ENCODE data around the gene ACMSD.
"Not testable (repeated sequence)": the region's sequence is repeated elsewhere in the genome, so short reads cannot be mapped to it uniquely, and the experiment has no call there.

Gene ACMSD

DNA sequence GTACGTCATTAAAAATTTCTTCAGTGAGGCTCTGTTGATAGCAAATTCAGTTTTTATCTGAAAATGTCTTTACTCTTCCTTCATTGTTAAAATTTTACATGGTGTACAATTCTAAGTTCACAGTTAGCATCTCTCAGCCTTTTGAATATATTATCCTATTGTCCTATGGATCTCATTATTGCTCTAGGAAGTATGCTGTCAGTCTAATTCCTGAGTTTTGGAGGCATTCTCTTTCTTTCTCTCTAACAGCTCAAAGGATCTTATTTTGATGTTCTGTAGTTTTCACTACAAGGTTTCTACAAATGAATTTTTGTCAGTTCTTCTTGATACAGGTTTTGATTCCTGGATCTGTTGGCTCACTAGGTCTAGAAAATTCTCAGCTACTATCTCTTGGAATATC, 2.9 kb upstream of the ACMSD start:
- Mint-ChIP-seq H3K36me3 (ENCODE audit: low read depth) (no peaks in the 10 kb centered on the region), H3K27ac (no peak overlapping the region), H3K27me3 (ENCODE audit: low read depth) (peaks cover 5% of the 10 kb centered on the region), H3K4me1 (ENCODE audit: low read depth) (no peaks in the 10 kb centered on the region), H3K4me3 (no peak overlapping the region), H3K9me3 (no peaks in the 10 kb centered on the region)
- DNase-seq (ENCODE audit: low spot score), result no peak

DNA sequence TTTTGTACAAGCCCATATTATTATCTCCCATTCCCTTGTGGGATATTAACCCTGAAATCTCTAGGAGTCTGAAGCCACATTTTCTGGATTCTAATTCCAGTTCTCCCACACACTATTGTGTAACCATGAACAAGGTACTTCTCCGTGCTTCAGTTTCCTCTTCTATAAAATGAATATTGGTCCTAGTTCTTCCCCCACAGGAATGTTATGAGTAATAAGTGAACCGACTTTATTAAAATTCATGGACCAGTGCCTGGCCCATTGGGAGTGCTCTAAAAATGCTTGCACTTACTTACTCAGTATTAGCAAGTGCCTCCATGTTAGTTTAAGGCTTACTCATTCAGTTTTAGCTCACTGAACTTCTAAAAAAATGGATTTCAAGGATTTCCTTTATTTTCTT, 1.4 kb upstream of the ACMSD start:
- Mint-ChIP-seq H3K9me3 (no peaks in the 10 kb centered on the region), H3K36me3 (ENCODE audit: low read depth) (no peaks in the 10 kb centered on the region), H3K4me1 (ENCODE audit: low read depth) (no peaks in the 10 kb centered on the region), H3K27ac (no peak overlapping the region), H3K27me3 (ENCODE audit: low read depth) (peaks cover 5% of the 10 kb centered on the region), H3K4me3 (no peak overlapping the region)
- DNase-seq (ENCODE audit: low spot score), result no peak

DNA sequence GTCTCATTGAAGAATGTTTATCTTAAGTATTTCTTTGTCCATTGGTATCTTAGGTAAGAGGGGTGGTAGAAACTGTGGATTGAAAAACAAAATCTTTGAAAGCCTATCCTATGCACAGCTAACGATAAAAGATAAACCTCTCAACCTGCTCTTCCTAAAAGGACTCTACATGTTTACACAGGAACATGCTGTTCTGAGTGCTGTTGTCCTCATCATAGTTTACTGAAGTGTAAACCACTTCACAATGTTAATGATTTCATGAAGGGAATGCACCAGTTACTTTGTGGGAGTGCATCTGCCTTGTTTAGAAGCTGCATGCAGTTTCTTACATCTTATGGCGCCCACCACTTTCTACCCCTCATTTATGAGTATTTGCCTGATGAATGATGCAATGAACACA, 1.2 kb downstream of the ACMSD start:
- H3K27ac Mint-ChIP-seq, result no peak overlapping the region
- H3K9me3 Mint-ChIP-seq, result no peaks in the 10 kb centered on the region
- no peak for DNase-seq (ENCODE audit: low spot score)
- no peaks in the 10 kb centered on the region for H3K36me3 Mint-ChIP-seq (ENCODE audit: low read depth)
- no peaks in the 10 kb centered on the region for H3K4me1 Mint-ChIP-seq (ENCODE audit: low read depth)
- no peak overlapping the region for H3K4me3 Mint-ChIP-seq
- peaks cover 5% of the 10 kb centered on the region for H3K27me3 Mint-ChIP-seq (ENCODE audit: low read depth)

DNA sequence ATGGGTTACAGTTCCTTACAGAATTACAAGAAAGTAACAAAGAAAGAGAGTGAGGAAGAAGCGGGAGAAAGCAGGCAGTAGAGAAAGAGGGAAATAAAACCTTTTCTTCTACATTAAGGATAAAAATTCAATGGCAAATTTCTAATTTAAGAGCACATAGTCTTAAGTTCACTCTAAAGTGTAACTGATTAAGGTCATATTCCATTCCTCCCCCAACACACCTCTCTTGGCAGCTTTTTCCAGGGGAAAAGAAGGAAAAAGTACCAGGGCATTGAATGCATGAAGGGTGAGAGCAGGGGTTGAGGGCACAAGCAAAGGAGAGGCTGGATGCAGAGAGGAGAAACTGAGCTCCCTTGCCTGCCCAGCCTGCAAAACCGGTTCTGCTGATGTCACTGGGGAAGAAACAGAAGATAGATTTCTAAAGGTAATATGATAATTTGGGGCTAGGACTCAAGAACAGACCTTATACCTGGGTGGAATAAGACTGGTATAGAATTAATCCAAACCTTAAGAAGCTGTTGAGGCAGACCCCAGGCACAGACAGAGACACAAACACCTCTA, 4.6 kb downstream of the ACMSD start:
- Mint-ChIP-seq H3K9me3 (no peaks in the 10 kb centered on the region), H3K27ac (no peak overlapping the region), H3K27me3 (ENCODE audit: low read depth) (peaks cover 3% of the 10 kb centered on the region), H3K36me3 (ENCODE audit: low read depth) (no peaks in the 10 kb centered on the region), H3K4me3 (no peak overlapping the region), H3K4me1 (ENCODE audit: low read depth) (no peaks in the 10 kb centered on the region)
- no peak for DNase-seq (ENCODE audit: low spot score)

DNA sequence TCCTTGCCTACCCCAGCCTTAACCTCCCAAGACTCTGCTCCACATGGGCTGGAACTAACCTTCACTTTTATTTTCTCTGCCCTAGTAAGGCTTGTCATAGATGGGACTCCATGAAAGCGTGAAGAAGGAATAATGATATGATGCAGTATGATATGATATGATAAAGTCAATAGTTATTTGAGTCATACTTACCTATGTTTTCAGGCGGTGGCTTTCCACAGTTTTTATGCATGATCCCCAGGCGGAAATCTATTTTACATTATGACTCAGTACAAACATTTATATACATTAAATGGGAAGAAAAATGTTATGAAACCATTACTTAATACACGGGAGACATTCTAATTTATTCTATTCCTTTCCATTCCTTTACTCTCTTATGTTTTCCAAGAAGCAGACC, 5.6 kb downstream of the ACMSD start:
- Mint-ChIP-seq H3K27ac (no peak overlapping the region), H3K4me3 (no peak overlapping the region), H3K9me3 (no peaks in the 10 kb centered on the region), H3K27me3 (ENCODE audit: low read depth) (no peaks in the 10 kb centered on the region), H3K4me1 (ENCODE audit: low read depth) (no peaks in the 10 kb centered on the region), H3K36me3 (ENCODE audit: low read depth) (no peaks in the 10 kb centered on the region)
- no peak for DNase-seq (ENCODE audit: low spot score)

DNA sequence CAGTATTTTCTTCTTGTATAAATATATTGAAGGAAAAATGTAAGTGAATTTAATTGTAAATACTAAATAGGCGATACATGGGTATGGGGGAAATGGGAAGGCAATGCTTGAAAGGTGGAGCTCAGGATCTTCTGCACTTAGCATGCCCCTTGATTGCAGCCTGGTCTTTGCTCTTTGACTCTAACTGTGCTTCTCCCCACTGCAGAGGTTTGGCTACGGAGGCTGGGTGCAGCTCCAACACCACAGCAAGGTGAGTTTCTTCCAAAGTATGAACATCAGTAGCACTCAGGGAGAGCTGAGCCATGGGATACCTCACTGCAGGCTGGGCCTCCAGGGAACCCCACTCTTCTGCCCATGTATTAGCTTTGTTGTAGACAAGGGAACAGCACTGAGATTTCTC, 6.6 kb downstream of the ACMSD start:
- Mint-ChIP-seq H3K36me3 (ENCODE audit: low read depth) (no peaks in the 10 kb centered on the region), H3K27ac (no peak overlapping the region), H3K4me3 (no peak overlapping the region), H3K27me3 (ENCODE audit: low read depth) (no peaks in the 10 kb centered on the region), H3K9me3 (no peaks in the 10 kb centered on the region), H3K4me1 (ENCODE audit: low read depth) (no peaks in the 10 kb centered on the region)
- no peak for DNase-seq (ENCODE audit: low spot score)

DNA sequence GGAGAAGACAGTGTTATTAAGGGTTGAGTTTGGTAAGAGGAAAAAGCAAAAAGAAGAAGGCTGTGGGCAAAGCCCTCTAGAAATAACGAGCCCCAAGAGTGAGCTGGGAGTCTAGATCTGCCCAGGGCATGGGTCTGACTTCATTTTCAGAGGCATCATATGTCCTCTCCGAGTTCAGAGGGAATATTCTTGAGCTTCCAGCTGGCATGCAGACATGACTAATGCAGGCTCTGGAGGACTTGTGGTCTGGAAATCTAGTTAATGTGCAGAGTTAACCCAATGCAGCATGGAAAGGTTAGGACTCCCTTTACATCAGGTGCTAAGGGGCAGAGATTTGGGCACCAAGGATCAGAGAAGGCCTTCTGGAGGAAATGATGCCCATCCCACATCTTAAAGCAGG, 7.3 kb downstream of the ACMSD start:
- Mint-ChIP-seq H3K9me3 (no peaks in the 10 kb centered on the region), H3K27ac (no peak overlapping the region), H3K36me3 (ENCODE audit: low read depth) (no peaks in the 10 kb centered on the region), H3K27me3 (ENCODE audit: low read depth) (no peaks in the 10 kb centered on the region), H3K4me1 (ENCODE audit: low read depth) (no peaks in the 10 kb centered on the region), H3K4me3 (no peak overlapping the region)
- DNase-seq (ENCODE audit: low spot score), result no peak

DNA sequence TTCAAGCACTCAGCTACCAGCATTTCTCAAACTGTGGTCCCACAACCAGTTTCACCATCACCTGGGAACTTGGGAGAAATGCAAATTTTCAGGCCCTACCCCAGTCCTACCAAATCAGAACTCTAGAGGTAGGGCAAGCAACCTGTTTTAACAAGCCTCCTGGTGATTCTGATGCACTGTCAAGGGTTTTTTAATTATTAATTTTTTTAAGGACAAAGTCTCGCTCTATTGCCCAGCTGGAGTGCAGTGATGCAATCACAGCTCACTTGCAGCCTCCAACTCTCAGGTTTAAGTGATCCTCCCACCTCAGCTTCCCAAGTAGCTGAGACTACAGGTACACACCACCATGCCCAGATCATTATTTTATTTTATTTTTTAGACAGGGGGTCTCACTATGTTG, 7.8 kb downstream of the ACMSD start:
- H3K4me1 Mint-ChIP-seq (ENCODE audit: low read depth), result no peaks in the 10 kb centered on the region
- no peaks in the 10 kb centered on the region for H3K36me3 Mint-ChIP-seq (ENCODE audit: low read depth)
- no peaks in the 10 kb centered on the region for H3K27me3 Mint-ChIP-seq (ENCODE audit: low read depth)
- no peaks in the 10 kb centered on the region for H3K9me3 Mint-ChIP-seq
- H3K27ac Mint-ChIP-seq, result no peak overlapping the region
- H3K4me3 Mint-ChIP-seq, result no peak overlapping the region
- no peak for DNase-seq (ENCODE audit: low spot score)

DNA sequence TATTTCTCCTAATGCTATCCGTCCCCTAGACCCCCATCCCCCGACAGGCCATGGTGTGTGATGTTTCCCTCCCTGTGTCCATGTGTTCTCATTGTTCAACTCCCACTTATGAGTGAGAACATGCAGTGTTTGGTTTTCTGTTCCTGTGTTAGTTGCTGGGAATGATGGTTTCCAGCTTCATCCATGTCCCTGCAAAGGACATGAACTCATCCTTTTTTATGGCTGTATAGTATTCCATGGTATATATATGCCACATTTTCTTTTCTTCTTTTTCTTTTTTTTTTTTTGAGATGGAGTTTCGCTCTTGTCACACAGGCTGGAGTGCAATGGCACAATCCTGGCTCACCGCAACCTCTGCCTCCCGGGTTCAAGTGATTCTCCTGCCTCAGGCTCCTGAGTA, 9.2 kb downstream of the ACMSD start:
- H3K27ac Mint-ChIP-seq; H3K4me3 Mint-ChIP-seq; H3K9me3 Mint-ChIP-seq; H3K36me3 Mint-ChIP-seq (ENCODE audit: low read depth); H3K4me1 Mint-ChIP-seq (ENCODE audit: low read depth); H3K27me3 Mint-ChIP-seq (ENCODE audit: low read depth); DNase-seq (ENCODE audit: low spot score): not testable (repeated sequence)

DNA sequence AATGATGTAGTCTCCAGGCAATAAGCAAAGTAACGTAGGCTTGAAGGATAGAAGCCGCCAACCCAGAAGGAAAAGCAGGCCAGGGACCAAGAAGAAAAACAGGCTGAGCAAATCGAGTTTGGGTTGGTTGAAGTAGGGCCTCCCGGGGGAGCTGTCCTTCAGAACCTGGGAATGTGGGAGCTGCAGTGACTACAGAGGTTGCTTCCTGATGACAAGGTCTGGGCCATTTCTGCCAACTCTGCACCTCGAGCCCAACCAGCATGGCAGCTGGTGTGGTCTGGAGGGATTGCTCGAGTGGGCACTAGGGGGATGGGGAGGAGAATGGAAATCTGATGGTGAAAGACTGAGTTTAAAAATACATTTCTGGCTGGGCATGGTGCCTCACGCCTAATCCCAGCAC, 14.1 kb downstream of the ACMSD start:
- Mint-ChIP-seq H3K27me3 (ENCODE audit: low read depth) (no peaks in the 10 kb centered on the region), H3K36me3 (ENCODE audit: low read depth) (no peaks in the 10 kb centered on the region), H3K4me1 (ENCODE audit: low read depth) (no peaks in the 10 kb centered on the region), H3K27ac (no peak overlapping the region), H3K4me3 (no peak overlapping the region), H3K9me3 (no peaks in the 10 kb centered on the region)
- no peak for DNase-seq (ENCODE audit: low spot score)

DNA sequence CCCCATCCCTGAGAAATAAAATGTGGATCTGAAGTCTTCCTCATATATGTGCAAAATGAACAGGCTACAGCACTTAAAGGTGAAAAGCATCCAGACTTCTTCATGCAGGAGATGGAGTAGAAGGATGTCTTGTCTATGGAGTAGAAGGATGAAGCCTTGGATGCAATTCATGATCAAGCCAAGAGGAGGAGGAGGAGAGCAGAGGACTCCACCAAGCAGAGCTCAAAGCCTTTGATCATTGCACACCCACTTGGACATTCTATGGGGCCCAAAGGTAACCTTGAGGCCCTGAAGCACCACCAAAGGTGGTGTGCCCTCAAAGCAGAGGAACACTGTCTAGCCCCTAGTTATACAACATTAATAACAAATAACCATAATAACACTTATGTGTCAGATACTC, 17.3 kb downstream of the ACMSD start:
- Mint-ChIP-seq H3K9me3 (no peaks in the 10 kb centered on the region), H3K27ac (no peak overlapping the region), H3K27me3 (ENCODE audit: low read depth) (peaks cover 2% of the 10 kb centered on the region), H3K4me1 (ENCODE audit: low read depth) (no peaks in the 10 kb centered on the region), H3K36me3 (ENCODE audit: low read depth) (no peaks in the 10 kb centered on the region), H3K4me3 (no peak overlapping the region)
- DNase-seq (ENCODE audit: low spot score), result no peak

DNA sequence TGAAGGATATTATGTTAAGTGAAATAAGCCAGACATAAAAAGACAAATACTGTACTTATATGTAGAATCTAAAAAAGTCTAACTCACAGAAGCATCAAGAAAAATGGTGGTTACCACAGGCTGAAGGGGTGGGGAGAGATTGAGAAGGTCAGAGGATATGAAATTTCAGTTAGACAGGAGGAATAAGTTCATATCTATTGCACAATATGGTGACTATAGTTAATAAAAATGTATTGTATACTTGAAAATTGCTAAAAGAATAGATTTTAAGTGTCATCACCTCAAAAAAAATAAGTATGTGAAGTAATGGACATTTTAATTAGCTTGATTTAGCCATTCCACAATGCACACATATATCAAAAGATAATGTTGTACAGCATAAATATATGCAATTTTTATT, 19.8 kb downstream of the ACMSD start:
- no peak for DNase-seq (ENCODE audit: low spot score)
- no peak overlapping the region for H3K4me3 Mint-ChIP-seq
- H3K27ac Mint-ChIP-seq, result no peak overlapping the region
- H3K9me3 Mint-ChIP-seq, result no peaks in the 10 kb centered on the region
- no peaks in the 10 kb centered on the region for H3K4me1 Mint-ChIP-seq (ENCODE audit: low read depth)
- no peaks in the 10 kb centered on the region for H3K36me3 Mint-ChIP-seq (ENCODE audit: low read depth)
- peaks cover 2% of the 10 kb centered on the region for H3K27me3 Mint-ChIP-seq (ENCODE audit: low read depth)

DNA sequence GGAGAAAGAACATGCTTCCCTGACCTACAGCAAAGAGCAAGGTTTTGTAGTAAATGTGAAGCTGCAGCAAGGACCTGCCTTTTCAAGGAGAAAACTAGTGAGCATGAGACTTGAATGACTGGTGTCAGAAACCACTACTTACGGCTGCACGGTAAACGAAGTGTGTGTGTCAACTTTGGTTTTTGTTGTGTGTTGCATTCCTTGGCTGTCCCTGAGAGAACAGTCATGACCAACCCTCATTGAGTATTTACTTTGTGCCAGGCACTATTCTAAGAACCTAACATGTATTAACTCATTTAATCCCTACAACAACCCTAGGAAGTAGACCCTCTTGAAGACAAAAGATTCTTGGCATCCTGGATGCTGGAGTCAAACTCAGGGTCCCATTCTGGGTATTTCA, 22.8 kb downstream of the ACMSD start:
- H3K9me3 Mint-ChIP-seq, result no peaks in the 10 kb centered on the region
- peaks cover 2% of the 10 kb centered on the region for H3K27me3 Mint-ChIP-seq (ENCODE audit: low read depth)
- no peak overlapping the region for H3K27ac Mint-ChIP-seq
- no peaks in the 10 kb centered on the region for H3K36me3 Mint-ChIP-seq (ENCODE audit: low read depth)
- H3K4me3 Mint-ChIP-seq, result no peak overlapping the region
- H3K4me1 Mint-ChIP-seq (ENCODE audit: low read depth), result no peaks in the 10 kb centered on the region
- no peak for DNase-seq (ENCODE audit: low spot score)

DNA sequence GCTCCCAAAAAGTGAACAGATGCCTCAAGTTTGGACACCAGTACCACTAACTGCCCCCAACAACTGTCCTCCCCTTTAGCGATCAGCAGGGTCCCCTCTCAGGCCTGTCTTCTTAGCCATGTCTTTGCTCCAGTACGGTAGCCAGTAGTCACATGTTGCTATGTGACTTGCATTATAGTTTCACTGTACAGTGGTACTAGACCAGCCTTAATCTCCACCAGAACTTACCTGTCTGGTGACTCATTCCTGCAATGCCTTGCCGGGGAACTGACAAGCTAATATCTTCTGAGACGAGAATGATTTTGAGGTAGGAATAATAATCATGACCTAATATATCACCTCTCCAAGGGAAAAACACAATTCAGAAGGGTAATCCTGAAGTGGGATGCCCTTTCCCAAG, 23.7 kb downstream of the ACMSD start:
- Mint-ChIP-seq H3K27ac (no peak overlapping the region), H3K4me3 (no peak overlapping the region), H3K4me1 (ENCODE audit: low read depth) (no peaks in the 10 kb centered on the region), H3K9me3 (no peaks in the 10 kb centered on the region), H3K27me3 (ENCODE audit: low read depth) (peaks cover 2% of the 10 kb centered on the region), H3K36me3 (ENCODE audit: low read depth) (no peaks in the 10 kb centered on the region)
- DNase-seq (ENCODE audit: low spot score), result no peak

DNA sequence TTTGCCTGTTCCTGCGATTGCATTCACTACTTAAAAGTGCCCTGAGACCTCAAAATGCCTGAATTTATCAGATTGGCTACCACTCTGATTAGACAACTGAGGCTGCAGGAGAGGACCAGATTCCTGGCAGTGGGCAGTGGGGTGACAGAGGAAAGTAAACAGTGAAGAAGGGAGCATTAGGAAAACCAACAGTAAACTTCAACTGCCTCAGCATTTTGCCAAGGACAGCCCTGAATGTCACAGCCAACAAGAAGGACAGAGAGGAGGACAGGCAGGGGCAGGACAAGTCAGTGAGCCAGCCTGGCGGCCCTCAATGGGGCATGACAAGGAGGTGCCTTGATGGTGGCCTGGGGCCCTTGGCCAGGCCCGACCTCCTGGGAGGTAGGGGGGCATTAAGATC, 24.3 kb downstream of the ACMSD start:
- Mint-ChIP-seq H3K4me3 (no peak overlapping the region), H3K36me3 (ENCODE audit: low read depth) (no peaks in the 10 kb centered on the region), H3K4me1 (ENCODE audit: low read depth) (no peaks in the 10 kb centered on the region), H3K9me3 (no peaks in the 10 kb centered on the region), H3K27ac (no peak overlapping the region), H3K27me3 (ENCODE audit: low read depth) (peaks cover 2% of the 10 kb centered on the region)
- no peak for DNase-seq (ENCODE audit: low spot score)
